Osteoblast (primary cell): ENCODE results near the gene CCDC34. TPM values are rescaled to one million over a fixed set of nuclear protein-coding genes. Genes with fewer than 3 reads are reported as not detected.
A peak's percentile ranks its signal among the peaks of the same experiment; 100 is the strongest.

Source experiments
- DNase-seq: peaks from one replicate; pipeline ENCODE4 v3.0.0; 2011; ENCODE audit warnings: low spot score, mixed read lengths; ENCODE audit not compliant: insufficient read length; ENCODE audit errors: missing footprints
- H2AFZ ChIP-seq: 2 replicates; pipeline ENCODE4 v1.6.0; 2011; ENCODE audit warnings: mild to moderate bottlenecking, low read length
- H3K27ac ChIP-seq: 2 replicates; pipeline ENCODE4 v1.5.1; 2011; ENCODE audit warnings: mild to moderate bottlenecking, low read depth, low read length, moderate library complexity
- H3K27me3 ChIP-seq: 2 replicates; pipeline ENCODE4 v1.6.0; 2012; ENCODE audit warnings: mild to moderate bottlenecking, control low read depth, inconsistent platforms, low read length, moderate library complexity; ENCODE audit not compliant: insufficient read depth
- H3K36me3 ChIP-seq: 2 replicates; pipeline ENCODE4 v1.5.1; 2011; ENCODE audit warnings: mild to moderate bottlenecking, low read length, control low read depth, moderate library complexity; ENCODE audit not compliant: insufficient read depth
- H3K4me1 ChIP-seq: 2 replicates; pipeline ENCODE4 v1.5.1; 2011; ENCODE audit warnings: mild to moderate bottlenecking, low read length, control low read depth, moderate library complexity; ENCODE audit not compliant: insufficient read depth
- H3K4me2 ChIP-seq: 2 replicates; pipeline ENCODE4 v1.6.0; 2011; ENCODE audit warnings: mild to moderate bottlenecking, low read length; ENCODE audit not compliant: insufficient read depth
- H3K4me3 ChIP-seq: fragments of 200-600 bp; sonication (generic); 3 replicates; pipeline ENCODE4 v1.5.1; 2012; ENCODE audit warnings: mild to moderate bottlenecking, low read length, inconsistent platforms; ENCODE audit not compliant: insufficient read depth
- H3K79me2 ChIP-seq: 2 replicates; pipeline ENCODE4 v1.6.0; 2012; ENCODE audit warnings: mild to moderate bottlenecking, low read length, control low read depth, inconsistent platforms; ENCODE audit not compliant: insufficient read depth
- H3K9me3 ChIP-seq: 2 replicates; pipeline ENCODE4 v1.5.1; 2011; ENCODE audit warnings: low read depth, low read length, control low read depth
- H4K20me1 ChIP-seq: 2 replicates; pipeline ENCODE4 v1.6.0; 2012; ENCODE audit warnings: mild to moderate bottlenecking, low read length, control low read depth; ENCODE audit not compliant: insufficient read depth
- total RNA-seq: library from RNA; depleted of rRNA; stranded (reverse); fragments of >200 nt; gene quantifications from 2 replicates; pipeline ENCODE4 v1.2.3, GENCODE V29; 2012
- TF ChIP-seq, protein P1 (sequence below): IDR thresholded peaks from 2 replicates; pipeline ENCODE4 v1.5.1; 2011; ENCODE audit warnings: mild to moderate bottlenecking, low read depth, low read length, moderate library complexity; ENCODE audit errors: extremely low read depth

Gene CCDC34
- total RNA-seq, 1 donor: 3.6 TPM

DNA sequence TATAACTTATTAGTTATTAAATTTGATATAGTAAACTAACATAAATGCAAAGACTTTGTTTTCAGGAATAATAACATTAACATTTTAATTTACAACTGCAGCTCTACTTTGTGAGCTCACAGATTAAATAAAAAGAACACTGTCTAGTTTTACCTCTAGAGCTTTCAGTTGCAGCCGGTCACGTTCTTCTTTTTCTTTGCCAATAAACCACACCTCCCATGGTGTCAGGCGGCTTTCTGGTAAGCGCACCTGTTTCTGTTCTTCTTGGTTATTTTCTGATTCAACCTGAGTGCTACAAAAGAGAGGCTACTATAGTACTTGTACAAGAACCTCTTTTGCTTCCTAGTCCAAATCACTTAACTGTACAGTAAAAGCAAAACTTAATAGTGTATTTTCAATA, 5.8 kb downstream of the CCDC34 start:
- Histone ChIP-seq H3K4me3 (no peak overlapping the region), H3K79me2 (peaks cover 16% of the 10 kb centered on the region), H3K27me3 (no peaks in the 10 kb centered on the region), H3K27ac (no peak overlapping the region), H4K20me1 (no peaks in the 10 kb centered on the region), H2AFZ (no peak overlapping the region), H3K36me3 (no peaks in the 10 kb centered on the region), H3K9me3 (no peaks in the 10 kb centered on the region), H3K4me2 (no peak overlapping the region), H3K4me1 (peaks cover 25% of the 10 kb centered on the region)
- DNase-seq: no peak
- TF ChIP-seq, protein P1, sequence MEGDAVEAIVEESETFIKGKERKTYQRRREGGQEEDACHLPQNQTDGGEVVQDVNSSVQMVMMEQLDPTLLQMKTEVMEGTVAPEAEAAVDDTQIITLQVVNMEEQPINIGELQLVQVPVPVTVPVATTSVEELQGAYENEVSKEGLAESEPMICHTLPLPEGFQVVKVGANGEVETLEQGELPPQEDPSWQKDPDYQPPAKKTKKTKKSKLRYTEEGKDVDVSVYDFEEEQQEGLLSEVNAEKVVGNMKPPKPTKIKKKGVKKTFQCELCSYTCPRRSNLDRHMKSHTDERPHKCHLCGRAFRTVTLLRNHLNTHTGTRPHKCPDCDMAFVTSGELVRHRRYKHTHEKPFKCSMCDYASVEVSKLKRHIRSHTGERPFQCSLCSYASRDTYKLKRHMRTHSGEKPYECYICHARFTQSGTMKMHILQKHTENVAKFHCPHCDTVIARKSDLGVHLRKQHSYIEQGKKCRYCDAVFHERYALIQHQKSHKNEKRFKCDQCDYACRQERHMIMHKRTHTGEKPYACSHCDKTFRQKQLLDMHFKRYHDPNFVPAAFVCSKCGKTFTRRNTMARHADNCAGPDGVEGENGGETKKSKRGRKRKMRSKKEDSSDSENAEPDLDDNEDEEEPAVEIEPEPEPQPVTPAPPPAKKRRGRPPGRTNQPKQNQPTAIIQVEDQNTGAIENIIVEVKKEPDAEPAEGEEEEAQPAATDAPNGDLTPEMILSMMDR: no peak

DNA sequence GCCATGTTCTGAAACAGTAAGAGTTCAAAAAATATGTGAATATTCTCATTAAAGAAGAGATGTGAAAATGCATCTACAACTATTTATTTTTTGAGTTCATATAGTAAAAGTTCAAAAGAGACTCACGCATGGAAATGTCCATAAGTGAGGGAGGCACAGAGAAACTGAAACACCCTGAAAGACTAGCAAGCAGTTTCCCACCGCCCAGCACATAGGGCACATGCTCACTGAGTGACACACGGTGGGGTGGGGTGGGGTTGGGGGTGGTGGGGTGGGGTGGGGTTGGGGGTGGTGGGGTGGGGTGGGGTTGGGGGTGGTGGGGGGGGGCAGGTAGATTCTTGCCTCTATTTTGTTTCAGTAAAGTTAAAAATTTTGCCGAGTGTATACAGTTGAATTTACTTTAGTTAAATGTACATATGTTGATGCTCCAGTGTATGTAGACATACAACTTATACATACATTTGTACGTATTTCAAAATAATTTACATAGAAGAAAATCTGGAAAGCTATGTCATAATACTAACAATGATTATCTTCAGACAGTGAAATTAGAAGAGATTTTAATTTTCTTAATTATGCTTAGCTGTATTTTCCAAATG, 6.3 kb downstream of the CCDC34 start:
- Histone ChIP-seq H3K27ac (no peak overlapping the region), H3K4me3 (no peak overlapping the region), H3K4me1 (peaks cover 20% of the 10 kb centered on the region), H3K36me3 (no peaks in the 10 kb centered on the region), H3K79me2 (peaks cover 16% of the 10 kb centered on the region), H3K27me3 (no peaks in the 10 kb centered on the region), H3K9me3 (no peaks in the 10 kb centered on the region), H4K20me1 (no peaks in the 10 kb centered on the region), H3K4me2 (no peak overlapping the region), H2AFZ (no peak overlapping the region)
- TF ChIP-seq, protein P1: no peak
- DNase-seq: no peak

DNA sequence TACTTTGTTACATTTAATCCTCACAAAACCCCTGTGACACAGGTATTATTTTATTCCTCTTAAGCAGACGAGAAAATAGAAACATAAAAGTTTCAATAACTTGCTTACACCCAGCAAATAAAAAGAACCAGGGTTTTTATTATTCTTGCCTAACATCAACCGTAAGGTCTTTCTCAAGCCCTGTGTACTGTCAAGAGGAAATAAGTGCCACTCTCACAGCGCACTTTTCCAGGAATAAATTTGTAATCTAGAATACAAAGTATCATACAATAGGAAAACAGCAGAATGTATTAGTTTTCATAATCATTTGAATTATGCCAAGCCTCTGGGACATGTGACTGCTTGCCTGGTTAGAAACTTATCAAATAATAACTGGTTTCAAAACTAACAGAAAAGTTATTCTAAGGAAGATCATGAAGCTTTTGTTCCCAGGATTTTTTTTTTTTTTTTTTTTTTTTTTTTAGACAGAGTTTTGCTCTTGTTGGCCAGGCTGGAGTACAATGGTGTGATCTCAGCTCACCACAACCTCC, 7.4 kb downstream of the CCDC34 start:
- H3K27ac ChIP-seq: no peak overlapping the region
- TF ChIP-seq, protein P1: no peak

DNA sequence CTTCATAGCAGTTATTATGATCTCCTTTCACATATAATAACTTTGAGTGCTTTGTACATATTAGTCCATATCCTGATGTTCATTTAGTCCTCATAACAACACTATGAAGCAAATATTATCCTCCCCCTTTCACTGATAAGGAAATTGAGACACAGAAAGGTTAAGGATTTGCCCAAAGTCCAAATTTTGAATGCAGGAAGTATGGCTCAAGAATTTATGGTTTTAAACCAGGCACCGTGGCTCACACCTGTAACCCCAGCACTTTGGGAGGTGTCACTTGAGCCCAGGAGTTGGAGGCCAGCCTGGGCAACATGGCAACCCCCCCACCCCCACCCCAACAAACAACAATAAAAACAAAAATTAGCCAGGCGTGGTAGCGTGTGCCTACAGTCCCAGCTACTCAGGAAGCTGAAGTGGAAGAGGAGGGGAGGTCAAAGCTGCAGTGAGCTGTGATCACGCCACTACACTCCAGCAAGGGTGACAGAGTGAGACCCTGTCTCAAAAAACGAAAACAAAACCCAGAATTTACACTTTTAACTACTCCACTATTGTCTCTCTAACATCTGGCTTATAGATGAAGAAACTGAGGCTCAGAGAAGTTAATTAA, 8.6 kb downstream of the CCDC34 start:
- Histone ChIP-seq H3K4me2 (no peak overlapping the region), H4K20me1 (no peaks in the 10 kb centered on the region), H3K36me3 (peaks cover 7% of the 10 kb centered on the region), H3K27me3 (no peaks in the 10 kb centered on the region), H3K9me3 (no peaks in the 10 kb centered on the region), H3K79me2 (peaks cover 4% of the 10 kb centered on the region), H3K4me3 (no peak overlapping the region), H3K27ac (peak overlapping the region; percentile 2), H3K4me1 (peaks cover 19% of the 10 kb centered on the region), H2AFZ (no peak overlapping the region)
- DNase-seq: no peak
- TF ChIP-seq, protein P1: no peak

More for the DNA sequence above, 7.4 kb downstream of the CCDC34 start:
- no peak overlapping the region for H2AFZ ChIP-seq
- H3K9me3 ChIP-seq: no peaks in the 10 kb centered on the region
- H4K20me1 ChIP-seq: no peaks in the 10 kb centered on the region
- H3K4me2 ChIP-seq: no peak overlapping the region
- no peaks in the 10 kb centered on the region for H3K36me3 ChIP-seq
- DNase-seq: no peak
- no peak overlapping the region for H3K4me3 ChIP-seq
- peaks cover 6% of the 10 kb centered on the region for H3K79me2 ChIP-seq
- H3K27me3 ChIP-seq: no peaks in the 10 kb centered on the region
- H3K4me1 ChIP-seq: peaks cover 19% of the 10 kb centered on the region
